ENCODE measurements around the gene INPP5A. TPM values are rescaled to one million over a fixed set of nuclear protein-coding genes. Genes with fewer than 3 reads are reported as not detected.

INPP5A gene
- total and polyA plus RNA-seq, 2 of the 13 experiments (the other 11 are each of a cell fraction or from before 2014, with no cell fraction given), result 17.5 to 37.9 TPM

DNA sequence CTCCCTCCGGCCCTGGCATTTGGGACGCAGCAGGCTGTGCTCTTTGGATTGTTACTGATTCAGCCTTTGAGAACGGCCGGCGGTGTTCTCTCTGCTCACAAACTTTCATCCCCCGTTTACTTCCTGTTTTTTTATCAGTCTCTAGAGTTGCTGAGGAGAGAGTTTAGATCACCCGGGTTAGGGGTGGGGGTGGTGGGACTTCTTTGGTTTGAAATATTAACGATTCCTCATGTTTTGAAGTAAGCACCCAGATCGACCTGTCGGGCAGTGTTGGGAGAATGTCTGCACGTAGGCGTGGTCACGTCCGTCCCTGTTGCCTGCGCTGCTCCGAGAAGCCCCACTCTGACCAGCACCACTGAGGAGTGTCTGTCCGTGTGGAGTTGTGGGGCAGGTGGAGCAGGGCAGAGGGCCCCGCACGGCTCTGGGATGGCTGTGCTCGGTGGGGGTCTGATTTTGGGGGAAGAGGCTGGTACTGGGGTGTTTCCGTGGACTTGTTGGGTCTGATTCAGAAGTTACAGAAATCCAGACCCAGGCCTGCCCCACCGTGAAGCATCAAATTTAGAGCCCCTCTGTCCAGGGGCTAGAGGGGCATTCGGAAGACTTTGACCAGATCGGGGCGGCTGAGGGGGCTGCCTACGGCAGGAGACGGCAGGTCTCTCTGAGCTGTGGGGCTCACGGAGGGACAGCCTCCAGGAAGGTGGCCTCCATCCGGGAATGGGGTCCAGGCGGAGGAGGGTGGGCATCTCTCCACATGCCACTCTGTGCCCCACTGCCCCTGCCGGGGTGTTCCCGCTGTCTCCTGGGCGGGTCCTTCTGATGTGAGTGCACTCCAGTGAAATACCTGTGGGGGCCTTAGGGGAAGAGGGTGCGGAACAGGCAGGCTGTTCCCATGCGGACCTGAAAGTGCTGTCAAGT, 7.4 kb downstream of the INPP5A start:
- BruUV-seq (replicated peaks), result no TSS peak

More for the DNA sequence above, 7.4 kb downstream of the INPP5A start:
- CTCF ChIA-PET (ENCODE audit: low intra/inter-chr PET ratio, low total read pairs), result no interaction called here
- in situ Hi-C loops (cut with HindIII; ENCODE audit: extremely low pct_ligation_motif_present, low pct_unique_long_range_greater_than_20kb) (no loop called here), intact Hi-C loops (cut with micrococcal nuclease; ENCODE audit: unreplicated experiment) (no loop called here)
- no peak overlapping the region for H3K4me2 ChIP-seq (ENCODE audit: low read depth, low read length)
- H3K9ac ChIP-seq (ENCODE audit: insufficient read depth, low read depth, low read length), result no peak overlapping the region
- FAIRE-seq, result no peak
- DNase-seq (ENCODE audit: low spot score), result no peak
- no peaks in the 10 kb centered on the region for H3K36me3 ChIP-seq (replicated peaks in 1 of 2; ENCODE audit: control insufficient read depth in 1 of 2, insufficient read depth in 2 of 2, low read length in 2 of 2)
- H4K20me1 ChIP-seq (ENCODE audit: insufficient read depth, low read length), result 0 out of 2 replicates have a peak, but pooled peaks cover 5% of the 10 kb centered on the region
- no peak for ATAC-seq
- H3K27ac ChIP-seq (ENCODE audit: extremely low read length, insufficient read depth, low read length), result no peak overlapping the region
- no peak overlapping the region for H3K4me3 ChIP-seq (replicated peaks in 1 of 3; ENCODE audit: insufficient read depth in 1 of 3, low read depth in 2 of 3, low read length in 3 of 3)
- peaks cover 60% of the 10 kb centered on the region for H3K79me2 ChIP-seq (ENCODE audit: insufficient read depth, low read length)
- TF ChIP-seq DPF2 (CRISPR knock-in tag; IDR thresholded peaks at IDR 0.05; ENCODE audit: borderline replicate concordance, low read depth), result no peak
- TF ChIP-seq, protein P1, sequence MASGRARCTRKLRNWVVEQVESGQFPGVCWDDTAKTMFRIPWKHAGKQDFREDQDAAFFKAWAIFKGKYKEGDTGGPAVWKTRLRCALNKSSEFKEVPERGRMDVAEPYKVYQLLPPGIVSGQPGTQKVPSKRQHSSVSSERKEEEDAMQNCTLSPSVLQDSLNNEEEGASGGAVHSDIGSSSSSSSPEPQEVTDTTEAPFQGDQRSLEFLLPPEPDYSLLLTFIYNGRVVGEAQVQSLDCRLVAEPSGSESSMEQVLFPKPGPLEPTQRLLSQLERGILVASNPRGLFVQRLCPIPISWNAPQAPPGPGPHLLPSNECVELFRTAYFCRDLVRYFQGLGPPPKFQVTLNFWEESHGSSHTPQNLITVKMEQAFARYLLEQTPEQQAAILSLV (CRISPR knock-in tag; IDR thresholded peaks at IDR 0.05; ENCODE audit: borderline replicate concordance), result no peak
- TF ChIP-seq HIVEP1 (CRISPR knock-in tag; IDR thresholded peaks at IDR 0.05), result no peak
- TF ChIP-seq, protein P2, sequence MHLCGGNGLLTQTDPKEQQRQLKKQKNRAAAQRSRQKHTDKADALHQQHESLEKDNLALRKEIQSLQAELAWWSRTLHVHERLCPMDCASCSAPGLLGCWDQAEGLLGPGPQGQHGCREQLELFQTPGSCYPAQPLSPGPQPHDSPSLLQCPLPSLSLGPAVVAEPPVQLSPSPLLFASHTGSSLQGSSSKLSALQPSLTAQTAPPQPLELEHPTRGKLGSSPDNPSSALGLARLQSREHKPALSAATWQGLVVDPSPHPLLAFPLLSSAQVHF (CRISPR knock-in tag; IDR thresholded peaks at IDR 0.05), result no peak
- no peak for TF ChIP-seq FOXA3 (CRISPR knock-in tag; IDR thresholded peaks at IDR 0.05)
- TF ChIP-seq RXRA (CRISPR knock-in tag; IDR thresholded peaks at IDR 0.05), result no peak
- TF ChIP-seq ELF1 (CRISPR knock-in tag; IDR thresholded peaks at IDR 0.05), result no peak
- TF ChIP-seq JUNB (CRISPR knock-in tag; IDR thresholded peaks at IDR 0.05; ENCODE audit: borderline replicate concordance), result no peak
- H3K9me3 ChIP-seq (ENCODE audit: low read length), result no peaks in the 10 kb centered on the region
- H3K4me1 ChIP-seq (ENCODE audit: insufficient read depth, low read length), result peaks cover 35% of the 10 kb centered on the region
- H2AFZ ChIP-seq (ENCODE audit: low read length), result no peak overlapping the region
- H3K27me3 ChIP-seq (ENCODE audit: control insufficient read depth in 1 of 2, insufficient read depth in 2 of 2, low read length in 2 of 2), result no peaks in the 10 kb centered on the region
- 87% methylated on average over 20 of the region's 35 CpGs for WGBS (ENCODE audit: low lambda C conversion rate)
- POLR2A ChIA-PET, result no interaction called here

Measured in HepG2 (cell line).